Astrocyte of the cerebellum (primary cell): Measurements from ENCODE around the gene SLCO1A2.

Experiments
- DNase-seq: peaks from one replicate; pipeline ENCODE4 v3.0.0-alpha.2; 2011; ENCODE audit warnings: low read depth
- H3K4me3 ChIP-seq: 2 replicates; pipeline ENCODE4 v1.5.1; 2011; ENCODE audit warnings: mild to moderate bottlenecking, low read depth, low read length, moderate library complexity
- CTCF ChIP-seq: IDR thresholded peaks from 2 replicates; pipeline ENCODE4 v1.5.1; 2012; ENCODE audit warnings: low read length, low read depth, moderate library complexity, mild to moderate bottlenecking; ENCODE audit errors: missing control alignments
- in situ Hi-C: cut with HindIII; loops from 2 replicates; pipeline ENCODE4 v1.10.0; 2017; ENCODE audit warnings: low sequenced_read_pairs

The SLCO1A2 gene

GRCh38 chr12:21234395-21234794 lies 100.3 kb downstream of the SLCO1A2 start:
- TF ChIP-seq CTCF = no peak

GRCh38 chr12:21223930-21224329 lies 110.8 kb downstream of the SLCO1A2 start:
- no peak overlapping the region for H3K4me3 ChIP-seq
- TF ChIP-seq CTCF = no peak
- in situ Hi-C loops = no loop called here
- no peak for DNase-seq

More at GRCh38 chr12:21234395-21234794, 100.3 kb downstream of the SLCO1A2 start:
- in situ Hi-C loops = no loop called here
- no peak overlapping the region for H3K4me3 ChIP-seq
- DNase-seq = no peak

- no peak for TF ChIP-seq CTCF
- in situ Hi-C loops = no loop called here
- H3K4me3 ChIP-seq = no peak overlapping the region
- no peak for DNase-seq
These were observed 112.9 kb downstream of the SLCO1A2 start for GRCh38 chr12:21221778-21222177.

GRCh38 chr12:21221072-21221471 lies 113.6 kb downstream of the SLCO1A2 start:
- no peak overlapping the region for H3K4me3 ChIP-seq
- DNase-seq = no peak
- in situ Hi-C loops = no loop called here
- no peak for TF ChIP-seq CTCF

GRCh38 chr12:21220266-21220665 lies 114.5 kb downstream of the SLCO1A2 start:
- in situ Hi-C loops = no loop called here
- TF ChIP-seq CTCF = no peak
- no peak overlapping the region for H3K4me3 ChIP-seq
- DNase-seq = no peak

GRCh38 chr12:21219206-21219605 lies 115.5 kb downstream of the SLCO1A2 start:
- TF ChIP-seq CTCF = no peak
- in situ Hi-C loops = loop anchor here (5.0 kb wide), 1 partner anchor 33 kb away; no protein-coding TSS in a partner anchor
- no peak overlapping the region for H3K4me3 ChIP-seq
- DNase-seq = no peak
